Dermis blood vessel endothelial cell (primary cell): ENCODE data around the gene HDAC4. TPM values are rescaled to one million over a fixed set of nuclear protein-coding genes. Genes with fewer than 3 reads are reported as not detected.

Source experiments
- DNase-seq: peaks from one replicate; pipeline ENCODE4 v3.0.0; 2010
- total RNA-seq: library from RNA; depleted of rRNA; stranded (reverse); fragments of >200 nt; gene quantifications from 2 replicates; pipeline ENCODE4 v1.2.3, GENCODE V29; 2014

HDAC4 gene
- total RNA-seq, 1 donor from 2014 or later = 17.4 TPM

DNA sequence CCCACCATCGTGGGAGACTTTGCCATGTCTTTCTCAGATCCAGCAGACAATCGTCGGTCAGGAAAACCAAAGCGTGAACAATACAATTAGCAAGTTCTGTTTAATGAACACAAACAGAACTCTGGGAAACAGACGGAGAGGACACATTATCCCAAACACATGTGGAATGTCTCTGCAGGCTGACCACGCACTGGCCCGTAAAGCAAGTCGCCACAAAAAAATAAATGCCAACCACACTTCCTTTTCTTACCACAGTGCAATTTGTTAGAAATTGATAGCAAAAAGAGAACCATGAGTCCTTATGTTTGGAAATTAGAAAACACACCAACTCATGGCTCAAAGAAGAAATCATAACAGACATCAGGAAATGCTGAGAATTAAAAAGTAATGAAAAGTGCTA lies 342.1 kb downstream of the HDAC4 start:
- DNase-seq = no peak

DNA sequence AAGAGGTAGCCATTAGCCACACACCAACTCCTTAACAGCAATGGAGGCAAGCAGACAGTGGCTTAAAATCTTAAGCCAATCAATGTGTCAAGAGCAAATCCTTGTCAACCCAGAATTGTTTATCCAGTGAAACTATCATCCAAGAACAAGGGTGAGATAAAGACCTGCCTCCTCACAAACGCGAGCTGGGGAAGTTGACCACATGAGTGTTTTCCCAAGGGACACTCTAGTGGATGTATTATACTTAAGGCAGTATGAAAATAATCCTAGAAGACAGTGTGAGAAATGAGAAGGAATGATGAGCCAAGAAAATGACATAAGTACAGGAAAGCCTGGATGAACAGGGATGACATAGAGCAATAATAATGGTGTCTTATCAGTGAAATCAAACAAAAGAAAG lies 343.3 kb downstream of the HDAC4 start:
- peak; percentile 13 for DNase-seq

DNA sequence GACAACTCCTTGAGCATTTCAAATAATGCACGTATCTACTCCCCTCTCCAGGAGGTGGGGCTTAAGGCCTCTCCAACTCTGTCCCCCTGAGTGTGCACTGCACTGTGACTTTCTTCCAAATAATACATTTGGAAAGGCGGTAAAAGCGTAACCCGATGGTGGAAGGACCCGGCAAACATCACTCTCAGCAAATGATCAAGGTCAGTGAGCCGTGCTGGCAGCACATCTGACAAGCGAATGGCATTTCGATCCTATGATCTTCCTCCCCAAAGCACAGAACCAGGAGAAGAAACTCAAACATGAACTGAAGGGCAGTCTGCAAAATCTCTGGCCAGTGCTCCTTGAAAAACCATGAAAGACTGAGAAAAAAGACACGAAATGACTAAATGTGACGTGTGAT lies 344.2 kb downstream of the HDAC4 start:
- no peak for DNase-seq

DNA sequence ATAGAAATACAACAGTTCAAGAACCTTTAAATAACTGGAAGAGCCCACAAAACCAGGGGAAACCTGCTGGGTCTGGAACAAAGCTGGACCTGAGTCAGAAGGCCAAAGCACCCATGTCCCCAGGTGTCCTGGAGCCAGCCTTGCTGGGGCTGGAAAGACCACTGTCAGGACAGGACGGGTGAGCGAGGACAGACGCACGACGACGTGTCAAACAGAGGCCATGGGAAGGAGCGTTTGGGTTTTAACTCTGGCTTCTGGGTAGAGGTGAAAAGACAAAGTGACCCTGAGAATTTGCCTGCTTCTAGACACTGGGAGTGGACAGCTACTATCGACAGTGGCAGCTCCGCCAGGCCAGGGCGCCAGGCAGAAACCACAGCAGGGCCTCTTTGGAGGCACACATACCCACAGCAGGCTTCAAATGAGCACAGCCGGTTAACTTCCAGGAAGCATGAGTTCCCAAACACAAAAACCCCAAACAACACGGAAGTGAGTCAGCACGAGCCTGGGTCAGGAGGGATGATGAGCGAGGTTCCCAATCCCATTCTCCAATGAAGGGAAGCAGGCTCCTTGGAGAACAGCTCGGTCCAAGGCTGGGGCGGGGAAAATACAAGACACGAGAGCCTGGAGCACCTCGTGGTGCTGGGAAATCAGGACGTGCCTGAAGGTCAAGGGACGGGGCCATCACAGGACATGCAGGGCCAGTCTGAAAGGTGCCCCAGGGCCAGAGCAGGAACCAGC lies 344.9 kb downstream of the HDAC4 start:
- DNase-seq = peak; percentile 66

DNA sequence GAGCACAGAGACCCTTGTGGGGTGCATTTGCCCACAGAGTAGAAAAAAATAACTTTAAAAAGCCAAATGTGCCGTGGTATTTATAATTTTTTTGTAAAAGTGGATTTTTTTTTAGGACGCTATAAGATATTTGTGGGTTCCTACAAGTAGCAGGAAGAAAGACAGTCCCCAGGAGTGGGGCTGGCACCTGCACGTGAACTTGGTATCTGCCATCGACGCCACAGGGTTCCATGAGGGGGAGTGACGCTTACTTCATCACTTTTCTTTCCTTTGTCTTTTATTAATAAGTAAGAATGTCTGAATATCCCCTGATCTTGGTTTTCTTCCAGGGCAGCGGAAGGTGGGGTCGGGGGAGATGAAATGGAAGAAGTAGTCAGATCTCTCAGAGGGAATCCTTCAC lies 345.9 kb downstream of the HDAC4 start:
- no peak for DNase-seq

DNA sequence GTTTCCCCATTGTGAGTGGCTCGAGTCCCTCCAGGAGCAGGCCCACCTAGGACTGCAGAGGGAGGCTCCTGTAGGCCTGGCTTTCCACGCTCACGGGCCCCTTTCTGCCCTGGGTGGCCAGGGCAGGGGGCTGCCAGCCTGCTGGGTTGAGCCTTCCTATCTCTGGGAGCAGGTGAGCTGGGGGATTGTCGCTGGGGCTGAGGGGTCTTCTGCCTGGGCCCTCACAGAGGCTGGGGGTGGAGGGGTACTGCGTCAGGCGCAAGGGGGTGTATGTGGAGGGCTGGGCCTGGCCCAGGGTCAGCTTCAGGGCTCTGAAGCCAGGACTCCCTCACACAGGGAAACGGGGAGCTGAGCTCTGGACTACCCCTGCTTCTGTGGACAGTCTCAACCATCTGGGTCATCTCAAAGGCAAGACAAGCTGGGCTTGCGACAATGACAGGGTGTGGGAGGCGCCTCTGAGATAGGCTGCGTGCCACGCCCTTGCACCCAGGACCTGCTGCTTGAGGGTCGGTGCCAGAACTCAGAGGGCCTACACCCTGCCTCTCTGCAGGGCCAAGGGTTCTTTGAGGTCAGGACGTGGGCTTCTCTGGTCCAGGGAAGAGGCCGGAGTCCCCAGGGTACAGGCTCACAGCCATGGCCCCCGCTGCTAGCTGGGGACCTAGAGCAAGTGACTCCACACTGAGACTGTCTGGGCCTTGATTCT lies 346.9 kb downstream of the HDAC4 start:
- DNase-seq = no peak

DNA sequence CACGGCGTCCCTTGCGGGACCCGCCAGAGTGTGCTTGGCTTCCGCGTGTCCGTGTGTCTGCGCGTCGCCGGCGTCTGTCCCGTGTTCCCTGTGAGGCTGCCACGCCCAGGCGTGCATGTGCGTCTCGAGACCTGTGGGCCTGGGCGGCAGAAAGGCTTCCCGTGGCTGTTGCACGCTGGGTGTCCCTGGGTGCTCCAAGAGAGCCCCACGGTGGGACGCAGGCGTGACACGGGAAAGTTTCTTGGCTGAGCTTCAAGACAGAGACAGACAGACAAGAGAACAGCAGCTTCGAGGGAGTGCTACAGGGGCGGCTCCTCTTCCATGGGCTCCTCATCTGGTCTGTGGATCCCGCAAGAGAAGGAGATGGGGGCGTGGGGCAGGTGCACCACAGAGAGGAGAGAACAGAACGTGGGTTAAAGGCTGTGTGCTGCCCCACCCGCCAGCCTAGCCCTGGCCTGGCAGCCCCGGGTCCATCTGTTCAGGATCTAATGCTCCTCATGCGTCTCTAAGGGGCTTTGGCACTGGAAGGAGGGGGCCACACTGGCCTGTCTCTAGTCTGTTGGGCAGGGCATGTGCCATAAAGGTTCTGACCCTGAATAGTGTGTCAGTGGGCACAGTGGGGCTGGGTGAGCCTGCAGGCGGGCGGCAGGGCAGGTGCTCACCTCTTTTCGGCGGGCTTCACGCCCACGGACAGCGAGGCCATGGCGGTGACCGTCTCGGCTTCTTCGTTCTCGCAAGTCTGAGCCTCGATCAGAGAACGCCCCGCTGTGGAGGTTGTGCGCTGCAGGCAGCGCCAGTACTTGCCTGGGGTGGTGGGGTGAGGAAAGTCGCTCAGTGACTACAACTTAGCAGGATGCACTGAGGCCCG lies 347.8 kb downstream of the HDAC4 start:
- no peak for DNase-seq

DNA sequence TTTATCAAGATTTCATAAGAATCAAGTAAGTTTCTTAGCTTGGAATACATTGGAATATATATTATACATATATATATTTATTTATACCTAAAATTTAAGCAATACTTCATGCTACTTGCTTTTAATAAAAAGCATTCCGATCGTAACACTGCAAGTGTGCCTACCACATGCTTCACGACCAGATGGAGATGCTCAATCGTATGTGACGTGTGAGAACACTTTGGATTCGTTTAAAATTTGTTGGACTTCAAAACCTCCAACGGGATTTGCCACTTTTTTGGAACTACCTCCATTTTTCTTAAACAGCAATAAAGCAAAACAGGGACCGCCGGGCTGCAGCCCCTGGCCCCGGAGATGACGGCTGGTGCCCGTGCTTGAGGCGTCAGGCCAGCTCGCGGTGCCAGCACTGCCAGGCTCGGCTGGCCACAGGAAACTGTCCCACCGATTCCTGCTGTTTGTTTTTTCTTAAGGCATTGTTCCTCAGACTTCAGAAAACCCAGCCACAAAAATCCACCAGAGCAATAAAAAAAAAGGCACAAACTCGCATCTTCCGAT lies 348.9 kb downstream of the HDAC4 start:
- no peak for DNase-seq

DNA sequence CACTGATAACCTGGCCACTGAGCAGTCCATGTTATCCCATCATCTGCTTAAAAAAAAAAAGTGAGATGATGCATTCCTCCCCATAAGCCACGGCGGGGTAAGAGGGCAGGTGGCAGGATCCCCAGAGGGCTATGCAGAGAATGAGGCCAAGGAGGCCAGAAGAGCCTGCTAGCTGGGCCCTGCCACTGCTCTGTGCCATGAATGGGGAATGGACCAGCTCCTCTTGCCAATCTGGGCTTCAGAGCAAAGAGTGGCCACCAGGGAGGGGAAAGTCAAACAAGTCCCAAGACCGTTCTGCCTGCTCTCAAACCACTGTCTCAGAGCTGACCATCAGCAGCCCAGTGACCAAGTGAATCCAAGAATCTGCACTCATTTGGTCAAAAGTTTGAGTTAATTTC lies 350.6 kb downstream of the HDAC4 start:
- no peak for DNase-seq

DNA sequence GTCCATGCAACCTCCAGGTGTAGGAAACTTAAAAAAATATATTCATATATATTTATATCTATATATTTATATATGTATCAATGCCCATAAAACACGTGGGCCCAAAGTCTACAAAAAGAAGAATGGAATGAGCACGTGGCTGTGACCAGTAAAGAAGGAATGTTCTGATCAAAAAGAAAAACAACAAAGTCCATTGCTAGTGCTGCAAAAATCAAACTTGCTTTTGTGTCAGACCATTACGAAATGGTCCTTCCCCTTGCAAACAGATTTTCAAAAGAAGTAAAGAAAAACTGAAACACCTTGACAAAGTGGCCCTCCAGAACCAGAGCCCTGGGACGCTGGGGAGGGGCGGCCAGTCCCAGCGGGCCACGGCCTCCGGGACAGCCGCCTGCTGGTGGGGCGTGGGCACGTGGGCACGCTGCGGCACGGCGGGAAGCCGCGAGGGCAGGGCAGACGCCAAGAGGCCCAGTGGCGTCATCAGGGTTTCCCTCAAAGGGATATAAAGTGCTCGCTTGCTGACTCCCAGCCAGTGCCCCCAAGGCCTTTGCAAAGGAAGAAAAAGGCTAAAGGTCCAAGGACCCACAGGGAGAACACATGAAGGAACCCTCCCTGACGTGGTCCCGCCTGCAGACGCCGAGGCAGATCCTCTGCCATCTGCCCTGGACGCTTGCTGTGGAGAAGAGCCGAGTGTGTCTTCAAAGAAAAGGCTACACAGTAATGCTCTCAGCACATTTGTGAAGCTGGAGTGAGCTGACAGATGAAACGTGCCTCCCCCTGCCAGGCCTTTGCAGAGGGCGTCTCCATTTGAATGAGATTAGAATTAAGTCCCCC lies 351.2 kb downstream of the HDAC4 start:
- no peak for DNase-seq

DNA sequence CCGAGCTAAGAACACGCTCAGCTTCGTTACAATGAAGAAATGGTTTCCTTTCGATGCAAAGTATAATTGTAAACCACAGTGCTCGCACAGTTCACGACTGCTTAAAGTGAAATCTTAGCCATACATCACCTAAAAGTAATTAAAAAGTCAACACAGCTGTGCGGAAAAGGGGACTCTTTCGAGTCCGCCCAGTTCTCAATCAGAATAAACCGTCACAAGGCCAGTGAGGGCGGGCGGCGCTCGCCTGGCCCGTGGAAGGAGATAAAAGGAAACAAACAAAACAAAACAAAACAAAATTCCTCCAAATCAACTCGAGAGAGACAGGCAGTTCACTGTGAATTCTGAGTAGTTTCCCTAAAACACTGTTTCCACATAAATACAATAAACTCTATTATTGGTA lies 352.1 kb downstream of the HDAC4 start:
- no peak for DNase-seq

DNA sequence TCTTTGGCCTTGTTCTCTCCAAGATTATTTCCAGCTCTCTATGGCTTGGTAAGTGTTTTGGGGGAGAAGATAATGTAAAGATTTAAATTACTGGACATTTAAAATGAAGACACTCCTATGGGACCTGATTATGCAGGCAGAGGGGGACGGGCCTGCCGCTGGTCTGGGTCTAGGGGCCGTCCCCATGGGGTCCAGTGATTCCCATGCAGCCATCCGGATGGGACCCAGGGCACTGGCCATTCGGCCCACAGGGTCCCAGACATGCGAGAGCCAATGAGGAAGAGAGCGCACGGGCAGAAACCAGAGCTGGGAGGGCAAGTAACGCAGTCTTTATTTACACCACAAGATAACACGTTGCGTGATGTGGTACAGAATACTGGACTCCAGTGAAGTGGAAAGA lies 353.0 kb downstream of the HDAC4 start:
- no peak for DNase-seq

DNA sequence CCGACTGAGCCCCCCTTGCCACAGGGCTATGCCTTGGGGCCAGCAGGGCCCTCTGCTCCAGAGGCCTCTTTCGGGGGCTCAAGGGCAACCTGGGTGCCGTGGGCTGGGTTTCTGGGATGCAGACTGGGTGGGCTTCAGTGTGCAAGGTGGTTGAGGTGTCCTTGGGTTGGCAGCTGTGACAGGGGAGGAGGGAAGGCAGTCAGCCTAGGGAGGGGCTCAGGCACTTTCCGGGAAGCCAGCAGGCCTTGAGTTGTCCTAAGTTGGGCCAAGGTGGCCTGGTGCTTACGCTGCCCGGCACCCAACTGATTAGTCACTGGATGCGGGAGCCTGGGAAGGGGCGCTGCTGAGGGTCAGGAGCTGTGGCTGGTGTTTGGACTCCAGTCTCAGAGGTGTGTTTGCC lies 353.4 kb downstream of the HDAC4 start:
- DNase-seq = no peak

DNA sequence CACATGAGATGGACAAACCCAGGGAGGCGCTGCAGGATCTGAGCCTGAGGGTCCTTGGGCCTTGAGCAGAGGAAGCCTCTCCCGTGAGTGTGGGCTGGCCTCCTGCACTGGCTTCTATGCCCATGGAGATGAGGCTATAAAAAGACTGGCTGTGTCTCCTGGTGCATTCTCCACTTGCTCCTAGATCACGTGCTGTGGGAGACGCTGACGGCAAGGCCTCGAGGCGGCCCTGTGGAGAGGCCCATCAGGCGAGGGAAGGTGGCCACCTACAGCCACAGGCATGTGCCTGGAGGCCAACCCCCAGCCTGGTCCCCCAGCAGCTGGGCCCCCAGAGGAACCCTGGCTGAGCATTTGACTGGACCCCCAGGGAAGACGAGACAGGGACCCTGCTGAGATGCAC lies 354.0 kb downstream of the HDAC4 start:
- no peak for DNase-seq

DNA sequence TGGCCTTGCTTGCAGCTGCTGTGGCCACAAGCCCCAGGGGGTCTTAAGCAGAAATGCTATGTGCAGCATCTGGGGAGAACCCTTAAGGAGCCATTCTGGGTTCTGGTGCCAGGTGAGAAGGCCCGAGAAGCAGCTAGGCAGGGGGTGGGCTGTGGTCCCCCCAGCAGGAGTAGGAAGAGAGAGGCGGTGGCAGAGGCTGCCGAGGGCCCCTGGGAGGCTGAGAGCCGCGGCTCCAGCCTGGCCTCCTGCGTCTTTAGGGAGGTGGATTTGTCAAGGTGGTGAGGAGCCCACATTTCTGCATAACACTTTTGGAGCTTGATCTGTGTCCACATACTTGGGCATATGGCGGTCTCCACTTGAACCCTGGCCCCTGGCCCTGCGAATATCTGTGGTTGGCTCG lies 356.5 kb downstream of the HDAC4 start:
- no peak for DNase-seq

DNA sequence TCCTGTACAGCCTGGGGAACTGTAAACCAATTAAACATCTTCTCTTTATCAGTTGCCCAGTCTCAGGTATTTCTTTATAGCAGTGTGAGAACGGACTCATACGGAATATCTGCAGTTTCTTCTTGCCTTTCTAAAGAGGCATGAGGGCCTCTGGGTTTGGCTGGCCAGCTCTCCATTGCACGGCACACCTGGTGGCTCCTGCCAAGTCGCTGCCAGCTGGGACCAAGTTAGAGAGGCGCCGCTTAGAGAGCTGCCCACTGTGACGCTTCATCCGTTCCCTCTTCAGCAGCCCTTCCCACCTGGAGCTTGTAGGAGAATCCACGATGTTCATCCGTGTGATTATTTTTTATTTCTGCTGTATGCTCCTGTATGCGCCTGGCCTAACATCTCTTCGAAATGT lies 357.5 kb downstream of the HDAC4 start:
- no peak for DNase-seq

DNA sequence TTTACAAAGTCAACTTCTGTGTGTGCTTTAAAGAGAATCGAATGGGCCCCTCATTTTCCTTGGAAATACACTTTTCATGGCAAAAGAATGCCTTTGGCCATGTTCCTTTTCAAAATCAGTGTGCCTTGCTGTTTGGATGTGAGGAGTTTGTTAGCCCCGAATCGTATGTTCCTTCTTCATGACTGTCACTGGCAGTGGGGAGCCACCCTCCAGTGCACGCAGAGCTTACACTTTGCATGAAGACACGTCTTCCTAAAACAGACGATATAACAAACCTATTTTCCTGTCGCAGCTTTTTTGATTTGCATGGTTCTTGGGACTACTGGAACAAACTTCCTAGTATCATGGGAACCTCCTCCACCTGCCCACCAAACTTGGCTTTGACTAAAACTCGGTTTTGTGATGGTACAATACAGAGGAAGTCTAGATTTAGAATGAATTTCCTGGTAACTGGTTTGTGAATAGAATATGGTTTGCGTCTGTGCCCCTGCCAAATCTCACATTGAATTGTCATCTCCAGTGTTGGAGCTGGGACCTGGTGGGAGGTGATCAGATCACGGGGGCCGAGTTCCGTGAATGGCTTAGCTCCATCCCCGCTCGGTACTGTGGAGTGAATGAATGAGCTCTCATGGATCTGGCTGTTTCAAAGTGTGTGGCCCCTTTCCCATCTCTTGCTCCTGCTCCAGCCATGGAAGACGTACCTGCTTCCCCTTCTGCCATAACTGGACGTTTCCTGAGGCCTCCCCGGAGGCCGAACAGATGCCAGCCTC lies 358.1 kb downstream of the HDAC4 start:
- DNase-seq = no peak

DNA sequence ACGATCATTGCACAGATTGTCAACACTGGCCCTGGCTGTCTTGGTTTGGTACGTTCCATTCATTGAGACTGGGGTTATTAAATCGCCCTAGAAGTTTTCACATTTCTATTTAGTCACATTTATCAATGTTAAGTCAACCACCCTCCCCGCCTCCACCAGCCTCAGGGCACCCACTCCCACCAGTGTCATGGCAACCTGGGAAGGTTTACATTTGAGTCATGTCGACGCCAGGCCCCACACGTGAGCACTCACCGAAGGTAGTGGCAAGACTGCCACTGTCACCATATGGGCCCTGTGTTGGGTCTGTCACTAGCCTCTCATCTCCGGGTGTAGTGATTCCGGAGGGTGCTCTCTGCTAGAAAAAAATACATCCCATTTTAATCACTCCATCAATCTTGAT lies 358.8 kb downstream of the HDAC4 start:
- DNase-seq = no peak

DNA sequence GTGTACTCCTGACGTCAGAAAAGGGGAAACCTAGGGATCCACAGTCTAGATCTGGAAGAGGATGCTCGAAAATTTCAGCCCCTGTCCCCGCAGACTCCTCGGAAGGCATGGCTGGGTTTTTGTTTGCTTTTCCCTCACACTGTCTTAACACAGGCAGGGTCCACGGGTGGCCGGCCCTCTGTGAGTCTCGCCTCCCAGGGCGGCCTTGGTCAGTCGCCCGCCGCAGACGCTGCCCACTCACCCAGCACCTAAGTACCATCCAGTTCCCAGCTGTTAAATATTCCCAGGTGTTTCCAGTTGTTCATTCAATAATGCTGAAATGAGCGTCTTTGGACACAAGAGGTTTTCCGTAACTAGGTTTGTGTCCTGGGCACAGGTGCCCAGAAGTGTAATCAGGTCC lies 359.8 kb downstream of the HDAC4 start:
- no peak for DNase-seq

DNA sequence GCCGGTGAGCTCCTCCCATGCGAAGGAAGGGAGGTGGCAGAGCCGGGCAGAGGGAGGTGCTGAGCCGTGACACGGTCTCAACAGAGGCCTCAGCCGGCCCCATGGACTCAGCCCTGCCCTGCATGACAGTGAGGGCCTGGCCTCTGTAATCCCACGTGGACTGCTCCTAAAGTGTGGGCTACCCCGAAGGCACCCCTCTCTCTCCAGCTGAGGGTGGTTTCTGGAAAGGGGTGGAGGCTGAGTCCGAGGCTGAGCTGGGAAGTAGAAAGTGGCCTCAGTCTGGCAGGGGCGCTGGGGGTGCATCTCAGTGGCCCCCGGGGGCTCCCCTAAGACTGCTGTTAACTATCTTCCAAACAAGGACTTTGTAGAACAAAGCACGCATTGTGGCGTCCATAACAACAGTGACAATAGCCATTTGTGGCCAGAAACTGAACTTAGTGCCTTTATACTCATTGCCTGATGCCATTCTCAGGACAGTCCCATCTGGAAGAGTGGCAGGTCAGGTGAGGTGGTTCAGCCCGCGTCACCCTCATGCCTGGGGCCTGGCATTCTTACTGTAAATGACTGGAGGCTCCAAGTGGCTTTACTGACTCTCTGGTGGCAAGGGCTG lies 360.6 kb downstream of the HDAC4 start:
- no peak for DNase-seq

DNA sequence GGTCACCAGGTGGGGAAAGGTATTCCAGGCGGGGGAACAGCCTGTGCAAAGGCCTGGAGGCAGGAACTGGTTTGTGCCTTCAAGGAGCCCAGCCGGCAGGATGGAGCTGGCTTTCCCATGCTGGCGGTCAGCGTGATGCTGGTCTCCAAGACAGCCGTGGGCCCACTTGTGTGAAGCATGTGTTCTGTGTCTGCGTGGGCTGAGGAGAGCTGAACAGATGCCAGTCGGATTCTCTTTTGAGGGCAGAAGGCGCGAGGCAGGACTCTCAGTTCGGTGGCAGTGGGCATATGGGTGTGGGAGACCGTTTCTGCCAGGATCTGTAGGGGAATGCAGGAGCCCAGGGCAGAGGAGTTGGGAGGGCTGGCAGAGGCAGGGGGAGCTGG lies 361.4 kb downstream of the HDAC4 start:
- no peak for DNase-seq
